Measurements from ENCODE around the gene TMEM87A.

DNA sequence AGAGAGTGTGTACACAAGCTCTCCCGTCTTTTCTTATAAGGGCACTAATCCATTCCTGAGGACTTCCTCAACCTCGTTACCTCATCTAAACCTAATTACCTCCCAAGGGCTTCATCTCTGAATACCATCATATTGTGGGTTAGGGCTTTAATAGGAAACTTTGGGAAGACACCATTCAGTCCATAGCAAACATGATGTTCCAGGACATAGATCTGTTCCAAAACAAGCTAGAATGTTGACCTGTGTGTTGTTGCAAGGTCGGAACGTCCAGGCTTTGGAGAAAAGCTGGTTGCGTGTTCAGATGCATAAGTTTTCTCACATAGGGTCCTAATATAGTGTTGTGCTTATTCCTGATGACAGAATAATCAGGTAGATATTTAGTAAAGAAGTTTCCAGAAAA lies 9.7 kb upstream of the TMEM87A start:
- TF ChIP-seq, protein P1, sequence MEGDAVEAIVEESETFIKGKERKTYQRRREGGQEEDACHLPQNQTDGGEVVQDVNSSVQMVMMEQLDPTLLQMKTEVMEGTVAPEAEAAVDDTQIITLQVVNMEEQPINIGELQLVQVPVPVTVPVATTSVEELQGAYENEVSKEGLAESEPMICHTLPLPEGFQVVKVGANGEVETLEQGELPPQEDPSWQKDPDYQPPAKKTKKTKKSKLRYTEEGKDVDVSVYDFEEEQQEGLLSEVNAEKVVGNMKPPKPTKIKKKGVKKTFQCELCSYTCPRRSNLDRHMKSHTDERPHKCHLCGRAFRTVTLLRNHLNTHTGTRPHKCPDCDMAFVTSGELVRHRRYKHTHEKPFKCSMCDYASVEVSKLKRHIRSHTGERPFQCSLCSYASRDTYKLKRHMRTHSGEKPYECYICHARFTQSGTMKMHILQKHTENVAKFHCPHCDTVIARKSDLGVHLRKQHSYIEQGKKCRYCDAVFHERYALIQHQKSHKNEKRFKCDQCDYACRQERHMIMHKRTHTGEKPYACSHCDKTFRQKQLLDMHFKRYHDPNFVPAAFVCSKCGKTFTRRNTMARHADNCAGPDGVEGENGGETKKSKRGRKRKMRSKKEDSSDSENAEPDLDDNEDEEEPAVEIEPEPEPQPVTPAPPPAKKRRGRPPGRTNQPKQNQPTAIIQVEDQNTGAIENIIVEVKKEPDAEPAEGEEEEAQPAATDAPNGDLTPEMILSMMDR (IDR thresholded peaks at IDR 0.05), result no peak
- no peak for TF ChIP-seq POLR2A (IDR thresholded peaks at IDR 0.05)

Data from heart left ventricle (tissue), 13 donors.